ENCODE measurements around the gene OTOP1.
"Not testable (repeated sequence)": the region's sequence is repeated elsewhere in the genome, so short reads cannot be mapped to it uniquely, and the experiment has no call there.

Gene OTOP1

DNA sequence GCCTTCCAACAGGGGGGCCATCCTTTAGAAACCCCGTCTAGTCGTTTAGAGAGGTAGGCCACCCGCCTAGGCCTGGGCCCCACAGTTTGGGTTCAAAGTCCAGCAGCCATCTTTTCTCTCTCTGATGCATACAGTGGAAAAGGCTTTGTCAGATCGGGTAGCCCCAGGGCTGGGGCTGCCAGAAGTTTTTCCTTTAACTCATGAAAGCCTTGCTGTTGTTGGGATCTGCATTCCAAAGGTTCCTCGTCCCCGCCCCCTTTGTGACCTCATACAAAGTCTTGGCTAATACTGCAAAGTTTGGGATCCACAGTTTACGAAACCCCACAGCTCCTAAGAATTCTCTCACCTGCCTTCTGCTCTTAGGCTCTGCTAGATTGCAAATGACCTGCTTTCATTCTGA, 64.5 kb downstream of the OTOP1 start:
- not testable (repeated sequence) for H3K36me3 ChIP-seq, H3K4me1 ChIP-seq, H3K27me3 ChIP-seq, H3K9ac ChIP-seq, H3K4me2 ChIP-seq, H3K9me3 ChIP-seq, H3K27ac ChIP-seq, H3K4me3 ChIP-seq, H4K20me1 ChIP-seq

DNA sequence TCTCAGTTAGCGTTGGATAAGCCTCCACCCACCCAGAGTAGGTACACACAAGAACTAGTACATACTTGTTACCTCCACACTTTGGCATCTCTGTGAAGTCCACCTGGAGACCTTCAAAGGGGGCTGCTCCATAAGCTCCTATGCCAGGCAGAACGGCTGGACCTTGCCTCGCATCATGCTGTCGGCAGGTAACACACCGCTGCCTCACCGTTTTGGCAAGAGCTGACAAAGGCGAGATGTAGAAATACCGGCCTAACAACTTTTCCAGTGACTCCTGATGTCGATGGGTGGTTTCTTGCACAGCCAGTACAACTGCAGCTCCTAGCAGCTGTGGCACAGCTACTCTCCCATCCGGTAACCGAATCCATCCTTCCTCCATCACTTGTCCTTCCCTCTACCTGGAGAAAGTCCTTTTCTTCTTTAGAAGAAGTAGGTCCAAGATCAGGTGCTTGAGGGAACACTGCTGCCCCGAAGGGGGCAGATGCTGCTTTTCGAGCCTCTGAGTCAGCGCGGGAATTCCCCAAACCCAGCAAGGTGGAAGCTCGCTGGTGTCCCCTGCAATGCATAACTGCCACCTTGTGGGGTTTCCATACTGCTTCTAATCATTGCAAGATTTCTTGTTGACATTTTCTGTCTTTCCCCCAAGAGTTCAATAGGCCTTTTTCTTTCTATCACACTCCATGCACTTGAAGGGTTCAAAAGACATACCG, 65.6 kb downstream of the OTOP1 start:
- H3K27me3 ChIP-seq, H3K4me1 ChIP-seq, H3K9me3 ChIP-seq, H3K4me2 ChIP-seq, H3K9ac ChIP-seq, H3K4me3 ChIP-seq, H3K36me3 ChIP-seq, H4K20me1 ChIP-seq, H3K27ac ChIP-seq: not testable (repeated sequence)

DNA sequence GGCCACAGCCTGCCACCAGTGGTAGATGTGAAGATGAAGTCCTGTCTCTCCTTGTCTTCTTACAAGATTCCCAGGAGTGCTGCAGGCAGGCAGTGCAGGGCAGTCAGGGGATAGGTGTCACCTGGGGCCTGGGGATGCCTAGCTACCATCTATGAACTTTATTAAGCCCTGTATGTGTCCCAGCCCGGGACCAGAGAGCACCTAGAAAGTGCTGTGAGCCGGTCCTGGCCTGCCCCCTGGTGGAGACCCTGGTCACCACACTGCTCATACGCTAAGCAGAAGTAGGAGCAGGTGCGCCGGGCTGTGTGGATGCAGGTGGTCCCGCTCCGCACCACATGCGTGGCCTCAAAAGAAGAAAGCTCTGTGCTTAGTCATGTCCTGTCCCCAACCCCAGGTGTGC, 81.1 kb downstream of the OTOP1 start:
- not testable (repeated sequence) for H3K4me2 ChIP-seq

GRCh38 chr4:4143376-4143775, 83.4 kb downstream of the OTOP1 start:
- not testable (repeated sequence) for H3K4me3 ChIP-seq, H3K9ac ChIP-seq

More for the DNA sequence above, 81.1 kb downstream of the OTOP1 start:
- peaks cover 17% of the 10 kb centered on the region for H3K27me3 ChIP-seq
- H3K9ac ChIP-seq, H3K9me3 ChIP-seq, H3K4me3 ChIP-seq, H4K20me1 ChIP-seq, H3K36me3 ChIP-seq, H3K4me1 ChIP-seq, H3K27ac ChIP-seq: not testable (repeated sequence)

GRCh38 chr4:4142679-4143078, 84.0 kb downstream of the OTOP1 start:
- not testable (repeated sequence) for H3K4me3 ChIP-seq, H3K27ac ChIP-seq, H3K36me3 ChIP-seq, H3K9ac ChIP-seq, H3K9me3 ChIP-seq, H3K4me1 ChIP-seq, H3K4me2 ChIP-seq, H4K20me1 ChIP-seq
- H3K27me3 ChIP-seq, result peaks cover 17% of the 10 kb centered on the region

More at GRCh38 chr4:4143376-4143775, 83.4 kb downstream of the OTOP1 start:
- H3K36me3 ChIP-seq, H3K9me3 ChIP-seq, H3K4me2 ChIP-seq, H3K4me1 ChIP-seq, H4K20me1 ChIP-seq, H3K27ac ChIP-seq: not testable (repeated sequence)
- H3K27me3 ChIP-seq, result peaks cover 17% of the 10 kb centered on the region

GRCh38 chr4:4141186-4141585, 85.5 kb downstream of the OTOP1 start:
- H3K27ac ChIP-seq, H3K9ac ChIP-seq, H3K9me3 ChIP-seq: not testable (repeated sequence)

More at GRCh38 chr4:4141186-4141585, 85.5 kb downstream of the OTOP1 start:
- H4K20me1 ChIP-seq, H3K36me3 ChIP-seq, H3K4me3 ChIP-seq, H3K4me1 ChIP-seq, H3K4me2 ChIP-seq: not testable (repeated sequence)
- H3K27me3 ChIP-seq, result peaks cover 17% of the 10 kb centered on the region

Measured in BLaER1 (cell line).